ENCODE data around the gene EGFL7.

GRCh38 chr9:136718345-136719194 is 55.9 kb downstream of the EGFL7 start:
- TF ChIP-seq POLR2A (IDR thresholded peaks at IDR 0.05) (no peak), CTCF (IDR thresholded peaks at IDR 0.05) (no peak)
